HL-60 (cell line): Measurements from ENCODE around the gene HHAT.

Experiments used
- DNase-seq, 2 experiments: peaks; one replicate each; pipeline ENCODE4 v3.0.0-alpha.2; 2010 to 2020; ENCODE audit warnings: low read depth in 1 of 2, low spot score in 1 of 2
- H3K27ac ChIP-seq: fragments of 250-450 bp; sonication (Bioruptor Pico); replicated peaks from 2 replicates; pipeline ENCODE4 v1.5.1; 2020; ENCODE audit warnings: mild to moderate bottlenecking, moderate library complexity
- H3K27me3 ChIP-seq: fragments of 250-450 bp; sonication (Bioruptor Pico); 2 replicates; pipeline ENCODE4 v1.5.1; 2021; ENCODE audit warnings: mild to moderate bottlenecking, moderate library complexity; ENCODE audit not compliant: insufficient read depth, poor library complexity, severe bottlenecking
- H3K4me3 ChIP-seq: replicated peaks from 2 replicates; pipeline ENCODE4 v1.5.1; 2011; ENCODE audit warnings: mild to moderate bottlenecking, control low read depth, low read length; ENCODE audit not compliant: insufficient read depth
- CTCF ChIP-seq: IDR thresholded peaks from one replicate; pipeline ENCODE4 v1.5.1; 2011; ENCODE audit warnings: low read length, control low read depth, inconsistent platforms; ENCODE audit not compliant: insufficient read depth
- GABPA ChIP-seq: IDR thresholded peaks from 2 replicates; pipeline ENCODE4 v1.6.1; 2012; ENCODE audit warnings: low read depth
- POLR2AphosphoS5 ChIP-seq: IDR thresholded peaks from 2 replicates; pipeline ENCODE4 v1.6.1; 2012; ENCODE audit warnings: low read depth
- REST ChIP-seq: IDR thresholded peaks from 2 replicates; pipeline ENCODE4 v1.6.1; 2012; ENCODE audit warnings: low read depth; ENCODE audit not compliant: insufficient replicate concordance
- SPI1 ChIP-seq: IDR thresholded peaks from 2 replicates; pipeline ENCODE4 v1.6.1; 2012; ENCODE audit warnings: low read depth, mild to moderate bottlenecking, borderline replicate concordance

HHAT gene

GRCh38 chr1:210697185-210697584 is 368.5 kb downstream of the HHAT start:
- H3K27me3 ChIP-seq, result no peaks in the 10 kb centered on the region
- no peak overlapping the region for H3K4me3 ChIP-seq
- no peak for TF ChIP-seq SPI1
- no peak for TF ChIP-seq GABPA
- TF ChIP-seq CTCF, result no peak
- no peak for TF ChIP-seq POLR2AphosphoS5
- no peak for TF ChIP-seq REST
- no peak overlapping the region for H3K27ac ChIP-seq
- DNase-seq, result no peak

- no peak overlapping the region for H3K27ac ChIP-seq
- no peak for DNase-seq
- H3K4me3 ChIP-seq, result no peak overlapping the region
- H3K27me3 ChIP-seq, result no peaks in the 10 kb centered on the region
- no peak for TF ChIP-seq SPI1
- TF ChIP-seq REST, result no peak
- no peak for TF ChIP-seq POLR2AphosphoS5
- no peak for TF ChIP-seq CTCF
- no peak for TF ChIP-seq GABPA
These were observed 370.0 kb downstream of the HHAT start for GRCh38 chr1:210698661-210699060.

GRCh38 chr1:210700083-210700482 is 371.4 kb downstream of the HHAT start:
- Histone ChIP-seq H3K27ac (no peak overlapping the region), H3K4me3 (no peak overlapping the region), H3K27me3 (no peaks in the 10 kb centered on the region)
- DNase-seq, result no peak
- TF ChIP-seq POLR2AphosphoS5 (no peak), CTCF (no peak)

- no peak for DNase-seq
- TF ChIP-seq REST, result no peak
- no peak for TF ChIP-seq POLR2AphosphoS5
- no peak for TF ChIP-seq GABPA
- TF ChIP-seq CTCF, result no peak
- no peak for TF ChIP-seq SPI1
- H3K27ac ChIP-seq, result no peak overlapping the region
- no peaks in the 10 kb centered on the region for H3K27me3 ChIP-seq
- H3K4me3 ChIP-seq, result no peak overlapping the region
These were observed 371.8 kb downstream of the HHAT start for GRCh38 chr1:210700511-210700910.
